DOHH2 (cell line): ENCODE data around the gene FNIP2.

Experiments
- EZH2phosphoT487 ChIP-seq: fragments of 200-600 bp; sonication (generic); IDR thresholded peaks from 2 replicates; pipeline ENCODE4 v1.6.1; 2017; ENCODE audit warnings: borderline replicate concordance, mild to moderate bottlenecking, antibody characterized with exemption, low read length, moderate library complexity, mixed read lengths
- TF ChIP-seq, protein P1 (sequence below): fragments of 200-600 bp; sonication (generic); IDR thresholded peaks from one replicate; pipeline ENCODE4 v1.5.1; 2014; ENCODE audit warnings: antibody characterized with exemption, mild to moderate bottlenecking, low read depth, low read length; ENCODE audit not compliant: poor library complexity, severe bottlenecking

- TF ChIP-seq, protein P1, sequence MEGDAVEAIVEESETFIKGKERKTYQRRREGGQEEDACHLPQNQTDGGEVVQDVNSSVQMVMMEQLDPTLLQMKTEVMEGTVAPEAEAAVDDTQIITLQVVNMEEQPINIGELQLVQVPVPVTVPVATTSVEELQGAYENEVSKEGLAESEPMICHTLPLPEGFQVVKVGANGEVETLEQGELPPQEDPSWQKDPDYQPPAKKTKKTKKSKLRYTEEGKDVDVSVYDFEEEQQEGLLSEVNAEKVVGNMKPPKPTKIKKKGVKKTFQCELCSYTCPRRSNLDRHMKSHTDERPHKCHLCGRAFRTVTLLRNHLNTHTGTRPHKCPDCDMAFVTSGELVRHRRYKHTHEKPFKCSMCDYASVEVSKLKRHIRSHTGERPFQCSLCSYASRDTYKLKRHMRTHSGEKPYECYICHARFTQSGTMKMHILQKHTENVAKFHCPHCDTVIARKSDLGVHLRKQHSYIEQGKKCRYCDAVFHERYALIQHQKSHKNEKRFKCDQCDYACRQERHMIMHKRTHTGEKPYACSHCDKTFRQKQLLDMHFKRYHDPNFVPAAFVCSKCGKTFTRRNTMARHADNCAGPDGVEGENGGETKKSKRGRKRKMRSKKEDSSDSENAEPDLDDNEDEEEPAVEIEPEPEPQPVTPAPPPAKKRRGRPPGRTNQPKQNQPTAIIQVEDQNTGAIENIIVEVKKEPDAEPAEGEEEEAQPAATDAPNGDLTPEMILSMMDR = no peak
- TF ChIP-seq EZH2phosphoT487 = no peak
Measured at GRCh38 chr4:158823461-158823873, 54.6 kb downstream of the FNIP2 start.
